Body of pancreas (tissue), 4 donors: Measurements from ENCODE around the gene IL1B.

Experiments
- POLR2A ChIP-seq, 3 donors: fragments of 450-650 bp; IDR thresholded peaks; one replicate each; pipeline ENCODE4 v1.6.1; 2016; ENCODE audit warnings: antibody characterized with exemption in 3 of 3, mild to moderate bottlenecking in 2 of 3
- TF ChIP-seq, protein P1 (sequence below), 7 experiments: fragments of 450-650 bp in 4 of 7; fragments of 200-600 bp in 3 of 7; sonication (generic) in 3 of 7; IDR thresholded peaks; one replicate each; pipeline ENCODE4 v1.5.1; 2016 to 2019; ENCODE audit warnings: antibody characterized with exemption in 7 of 7

DNA sequence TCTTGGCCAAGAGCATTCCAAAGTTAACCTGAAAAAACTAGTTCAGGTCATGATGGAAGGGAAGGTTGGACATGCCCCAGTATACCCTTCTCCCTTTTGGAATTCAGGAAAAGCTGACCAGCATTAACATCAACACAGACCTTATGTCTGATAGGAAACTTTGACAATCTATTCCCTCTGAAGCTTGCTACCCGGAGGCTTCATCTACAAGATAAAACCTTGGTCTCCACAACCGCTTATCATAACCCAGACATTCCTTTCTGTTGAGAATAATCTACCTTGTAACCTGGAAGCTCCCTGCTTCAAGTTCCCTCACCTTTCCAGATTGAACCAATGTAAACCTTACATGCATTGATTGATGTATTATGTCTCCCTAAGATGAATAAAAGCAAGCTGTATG is 49.7 kb upstream of the IL1B start:
- TF ChIP-seq, protein P1, sequence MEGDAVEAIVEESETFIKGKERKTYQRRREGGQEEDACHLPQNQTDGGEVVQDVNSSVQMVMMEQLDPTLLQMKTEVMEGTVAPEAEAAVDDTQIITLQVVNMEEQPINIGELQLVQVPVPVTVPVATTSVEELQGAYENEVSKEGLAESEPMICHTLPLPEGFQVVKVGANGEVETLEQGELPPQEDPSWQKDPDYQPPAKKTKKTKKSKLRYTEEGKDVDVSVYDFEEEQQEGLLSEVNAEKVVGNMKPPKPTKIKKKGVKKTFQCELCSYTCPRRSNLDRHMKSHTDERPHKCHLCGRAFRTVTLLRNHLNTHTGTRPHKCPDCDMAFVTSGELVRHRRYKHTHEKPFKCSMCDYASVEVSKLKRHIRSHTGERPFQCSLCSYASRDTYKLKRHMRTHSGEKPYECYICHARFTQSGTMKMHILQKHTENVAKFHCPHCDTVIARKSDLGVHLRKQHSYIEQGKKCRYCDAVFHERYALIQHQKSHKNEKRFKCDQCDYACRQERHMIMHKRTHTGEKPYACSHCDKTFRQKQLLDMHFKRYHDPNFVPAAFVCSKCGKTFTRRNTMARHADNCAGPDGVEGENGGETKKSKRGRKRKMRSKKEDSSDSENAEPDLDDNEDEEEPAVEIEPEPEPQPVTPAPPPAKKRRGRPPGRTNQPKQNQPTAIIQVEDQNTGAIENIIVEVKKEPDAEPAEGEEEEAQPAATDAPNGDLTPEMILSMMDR (IDR thresholded peaks at IDR 0.05): no peak
- no peak for TF ChIP-seq POLR2A (IDR thresholded peaks at IDR 0.05)
